GM10266 (cell line): Measurements from ENCODE around the gene SORBS1.

Source experiments
- DNase-seq: peaks from one replicate; pipeline ENCODE4 v3.0.0; 2012; ENCODE audit errors: extremely low spot score
- TF ChIP-seq, protein P1 (sequence below): IDR thresholded peaks from 2 replicates; pipeline ENCODE4 v1.5.1; 2012; ENCODE audit warnings: mild to moderate bottlenecking, low read depth; ENCODE audit not compliant: control insufficient read depth, insufficient read depth; ENCODE audit errors: missing control alignments

Gene SORBS1

DNA sequence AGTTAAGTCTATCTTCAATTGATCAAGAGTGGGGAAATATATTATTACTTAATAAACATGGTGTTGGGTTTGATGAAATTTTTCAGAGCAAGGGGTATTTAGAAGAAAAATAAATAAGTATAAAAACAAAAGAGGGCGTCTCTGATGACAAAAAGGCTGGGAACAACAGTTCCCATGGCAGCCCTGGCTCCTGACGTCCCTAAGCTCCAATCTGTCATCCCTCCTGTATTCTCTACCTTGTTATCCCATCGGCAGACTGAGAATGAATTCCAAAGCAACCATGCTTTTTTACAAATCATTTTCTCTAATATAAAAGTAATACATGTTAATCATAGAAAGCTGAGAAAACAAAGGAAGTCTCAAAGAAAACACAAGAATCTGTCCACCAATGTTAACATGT lies 55.5 kb downstream of the SORBS1 start:
- TF ChIP-seq, protein P1, sequence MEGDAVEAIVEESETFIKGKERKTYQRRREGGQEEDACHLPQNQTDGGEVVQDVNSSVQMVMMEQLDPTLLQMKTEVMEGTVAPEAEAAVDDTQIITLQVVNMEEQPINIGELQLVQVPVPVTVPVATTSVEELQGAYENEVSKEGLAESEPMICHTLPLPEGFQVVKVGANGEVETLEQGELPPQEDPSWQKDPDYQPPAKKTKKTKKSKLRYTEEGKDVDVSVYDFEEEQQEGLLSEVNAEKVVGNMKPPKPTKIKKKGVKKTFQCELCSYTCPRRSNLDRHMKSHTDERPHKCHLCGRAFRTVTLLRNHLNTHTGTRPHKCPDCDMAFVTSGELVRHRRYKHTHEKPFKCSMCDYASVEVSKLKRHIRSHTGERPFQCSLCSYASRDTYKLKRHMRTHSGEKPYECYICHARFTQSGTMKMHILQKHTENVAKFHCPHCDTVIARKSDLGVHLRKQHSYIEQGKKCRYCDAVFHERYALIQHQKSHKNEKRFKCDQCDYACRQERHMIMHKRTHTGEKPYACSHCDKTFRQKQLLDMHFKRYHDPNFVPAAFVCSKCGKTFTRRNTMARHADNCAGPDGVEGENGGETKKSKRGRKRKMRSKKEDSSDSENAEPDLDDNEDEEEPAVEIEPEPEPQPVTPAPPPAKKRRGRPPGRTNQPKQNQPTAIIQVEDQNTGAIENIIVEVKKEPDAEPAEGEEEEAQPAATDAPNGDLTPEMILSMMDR, result no peak
- DNase-seq, result no peak

DNA sequence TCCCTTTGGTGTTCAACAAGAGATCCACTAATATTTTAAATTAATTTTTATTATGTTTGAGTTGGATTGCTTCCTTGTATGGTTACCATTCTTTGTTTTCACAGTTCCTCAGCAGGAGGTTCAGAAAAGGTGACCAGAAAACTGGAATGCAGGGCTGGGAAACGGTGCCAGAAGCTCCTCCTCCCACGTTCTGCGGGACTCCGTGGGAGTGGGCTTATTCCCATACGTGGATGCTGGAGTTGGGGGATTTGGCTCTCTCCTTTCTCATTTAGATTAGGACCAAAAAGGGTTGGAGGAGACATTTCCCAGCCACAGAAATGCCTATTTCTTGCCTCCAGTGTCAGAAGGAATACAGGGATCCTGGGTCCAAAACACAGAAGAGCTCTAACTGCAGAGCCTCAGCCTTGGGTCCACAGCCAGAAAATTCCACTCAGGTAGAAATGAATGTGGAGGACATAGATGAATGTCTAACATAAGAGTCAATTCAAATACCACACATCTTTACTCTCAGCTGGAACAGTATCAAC lies 56.0 kb downstream of the SORBS1 start:
- no peak for DNase-seq
- TF ChIP-seq, protein P1, result no peak

DNA sequence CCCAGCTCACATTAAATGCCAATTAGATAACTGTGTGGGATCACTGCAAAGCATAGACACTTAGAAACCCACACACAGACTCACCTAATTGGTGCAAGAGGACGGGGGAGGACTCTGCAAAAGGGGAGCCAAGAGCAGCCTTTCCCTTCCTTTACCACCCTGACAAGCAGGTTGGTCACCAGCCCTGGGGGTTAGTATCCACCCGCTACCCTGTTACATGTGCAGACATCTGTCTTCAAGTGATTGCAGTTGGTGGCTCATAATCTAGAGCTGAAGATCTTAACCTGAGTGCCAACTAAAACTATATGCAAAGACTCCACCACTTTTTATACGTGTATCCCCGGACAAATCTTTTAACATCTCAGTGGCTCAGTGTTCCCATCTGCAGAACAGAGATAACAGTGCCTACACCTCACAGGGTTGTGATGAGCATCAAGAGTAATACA lies 56.9 kb downstream of the SORBS1 start:
- TF ChIP-seq, protein P1, result no peak
- DNase-seq, result no peak

DNA sequence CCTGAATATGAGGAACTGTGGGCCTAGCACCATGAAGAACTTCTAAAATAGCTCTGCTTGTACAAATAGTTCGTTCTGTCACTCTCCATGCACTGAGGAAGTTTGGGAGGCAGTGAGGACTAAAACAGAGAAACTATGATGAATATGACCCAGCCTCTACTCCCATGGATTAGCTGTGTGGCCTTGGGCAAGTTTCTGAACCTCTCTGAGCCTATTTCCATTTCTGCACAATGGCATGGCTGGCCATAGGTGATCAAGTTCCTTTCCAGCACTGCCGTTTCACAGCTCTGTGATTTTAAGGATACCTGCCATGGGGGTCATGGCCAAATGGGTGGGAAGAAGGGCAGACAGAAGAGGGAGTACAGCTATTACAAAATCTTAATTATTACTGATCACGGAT lies 57.6 kb downstream of the SORBS1 start:
- DNase-seq, result no peak

DNA sequence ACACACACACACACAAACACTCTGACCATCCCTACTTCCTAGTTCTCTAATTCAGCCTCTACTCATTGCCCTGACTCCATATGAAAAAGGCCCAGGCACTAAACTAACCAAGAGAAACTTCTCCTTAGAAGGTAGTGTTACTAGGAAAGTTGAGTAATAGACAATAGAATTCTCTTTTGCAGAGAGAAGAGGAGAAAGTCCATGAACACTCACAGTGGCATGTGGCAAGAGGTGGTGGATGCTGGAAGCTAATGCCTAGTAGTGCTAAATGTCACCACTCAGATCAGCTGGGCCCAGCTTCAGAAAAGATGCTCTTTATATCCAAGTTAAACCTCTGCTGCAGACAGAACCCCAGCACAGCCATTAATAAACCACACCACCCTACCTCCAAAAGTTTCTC lies 58.2 kb downstream of the SORBS1 start:
- TF ChIP-seq, protein P1, result no peak
- no peak for DNase-seq

More for the DNA sequence above, 57.6 kb downstream of the SORBS1 start:
- TF ChIP-seq, protein P1, result no peak

DNA sequence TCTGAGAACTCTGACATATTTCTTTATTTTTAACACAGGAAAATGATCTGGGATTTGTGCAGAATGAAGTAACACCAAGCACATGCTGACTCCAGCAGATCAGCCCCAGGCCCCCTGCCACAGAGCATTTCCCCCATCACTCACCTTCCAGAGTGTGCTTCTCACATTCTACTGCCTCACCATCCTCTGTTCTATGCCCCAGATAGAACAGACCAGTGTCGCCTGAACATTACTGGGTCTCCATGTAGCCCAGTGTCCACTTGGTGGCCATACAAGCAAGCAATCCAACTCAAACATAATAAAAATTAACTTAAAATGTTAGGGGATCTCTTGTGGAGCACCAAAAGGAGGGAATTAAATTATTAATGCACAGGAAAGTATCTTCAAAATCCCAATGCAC lies 58.8 kb downstream of the SORBS1 start:
- no peak for DNase-seq
- TF ChIP-seq, protein P1, result no peak

DNA sequence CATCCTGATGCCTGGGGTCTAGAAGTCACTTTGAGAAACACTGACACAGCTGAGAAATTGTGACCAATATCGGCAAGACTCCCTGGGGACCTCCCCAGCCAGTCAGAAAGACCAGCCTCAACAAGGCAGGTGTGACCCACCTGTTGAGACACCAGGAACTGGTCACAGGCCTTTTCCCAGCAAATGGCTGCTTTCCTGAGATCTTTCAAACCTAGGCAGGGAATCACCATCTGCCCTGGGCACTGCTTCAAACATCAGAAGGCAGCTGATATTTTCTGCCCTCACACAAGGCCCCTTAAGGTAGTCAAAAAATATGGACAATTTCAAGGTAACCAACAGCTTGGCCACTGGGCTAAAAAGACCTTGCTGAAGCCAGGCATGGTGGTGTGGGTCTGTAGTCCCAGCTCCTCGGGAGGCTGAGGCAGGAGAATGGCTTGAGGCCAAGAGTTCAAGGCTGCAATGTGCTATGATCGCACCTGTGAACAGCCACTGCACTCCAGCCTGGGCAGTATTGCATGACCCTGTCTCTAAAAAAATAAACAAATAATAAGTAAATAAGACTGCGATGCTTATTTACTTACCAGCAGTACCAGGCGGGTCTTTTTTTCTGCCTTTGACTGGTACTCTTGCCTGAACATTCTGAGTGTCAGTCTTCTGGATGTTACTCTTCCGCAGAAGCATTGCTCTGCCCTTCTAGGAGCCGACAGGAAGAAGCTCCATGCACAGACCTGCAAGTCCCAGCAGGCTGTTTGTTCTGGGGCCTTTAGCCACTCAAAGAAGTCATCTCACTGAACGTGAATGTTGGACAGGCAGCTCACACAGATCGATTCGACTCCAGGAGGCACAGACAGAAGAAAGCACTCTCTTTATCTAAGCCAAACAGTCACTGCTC lies 59.7 kb downstream of the SORBS1 start:
- no peak for DNase-seq
- TF ChIP-seq, protein P1, result no peak
